ENCODE data around the gene KIF12. TPM values are rescaled to one million over a fixed set of nuclear protein-coding genes. Genes with fewer than 3 reads are reported as not detected.
"Not testable (repeated sequence)": the region's sequence is repeated elsewhere in the genome, so short reads cannot be mapped to it uniquely, and the experiment has no call there.

Gene KIF12
- polyA plus RNA-seq (2013, experiment 1 of 2; ENCODE audit: insufficient read length), result 0.10 TPM
- 1.7 TPM for polyA plus RNA-seq (2013, experiment 2 of 2; ENCODE audit: insufficient read length)

GRCh38 chr9:114098936-114099668, at the start of gene KIF12:
KIF12 (minus strand) TSS chr9:114099292; CDS start chr9:114099276, 16 bp downstream.
- no peak for DNase-seq

GRCh38 chr9:114146735-114147134, 47.6 kb upstream of the KIF12 start:
- DNase-seq, result no peak

DNA sequence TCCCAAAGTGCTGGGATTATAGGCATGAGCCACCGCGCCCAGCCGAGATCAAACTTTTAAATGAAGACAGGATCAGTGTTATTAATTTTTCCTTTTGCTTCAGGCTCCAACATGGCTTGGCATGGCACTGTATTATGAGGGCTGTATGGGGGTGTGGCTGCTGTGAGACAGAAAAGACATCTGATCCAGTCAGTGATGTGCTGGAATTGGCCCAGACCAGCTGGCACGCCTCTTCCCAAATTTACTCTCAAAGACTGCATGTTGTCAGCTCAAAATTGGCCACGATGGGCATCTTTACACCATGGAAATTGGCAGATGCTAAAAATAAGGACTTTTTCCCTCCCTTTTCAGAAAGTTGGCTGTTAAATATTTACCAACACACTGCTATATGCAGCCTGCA, 44.1 kb upstream of the KIF12 start:
- no peak for DNase-seq

GRCh38 chr9:114141553-114142402, 42.7 kb upstream of the KIF12 start:
- DNase-seq, result no peak

DNA sequence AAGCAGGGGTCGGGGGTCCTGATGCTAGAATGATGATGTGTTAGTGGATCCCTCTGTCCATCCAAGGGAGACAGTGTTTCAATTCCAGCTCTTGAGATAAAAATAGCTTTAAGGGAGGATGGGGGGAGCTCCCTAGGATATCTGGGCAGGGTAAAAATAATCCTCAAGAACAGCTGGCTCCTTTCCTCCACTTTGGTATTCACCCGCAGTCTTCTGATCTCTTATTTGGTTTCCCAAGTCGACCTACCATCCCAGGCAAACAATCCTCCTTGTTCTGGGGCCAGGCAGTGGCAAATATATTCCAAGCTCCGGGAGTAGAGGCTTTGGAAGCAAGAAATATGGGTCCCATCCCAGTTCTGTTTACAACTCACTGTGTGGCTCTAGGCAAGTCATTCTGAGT, 41.8 kb upstream of the KIF12 start:
- DNase-seq, result no peak

DNA sequence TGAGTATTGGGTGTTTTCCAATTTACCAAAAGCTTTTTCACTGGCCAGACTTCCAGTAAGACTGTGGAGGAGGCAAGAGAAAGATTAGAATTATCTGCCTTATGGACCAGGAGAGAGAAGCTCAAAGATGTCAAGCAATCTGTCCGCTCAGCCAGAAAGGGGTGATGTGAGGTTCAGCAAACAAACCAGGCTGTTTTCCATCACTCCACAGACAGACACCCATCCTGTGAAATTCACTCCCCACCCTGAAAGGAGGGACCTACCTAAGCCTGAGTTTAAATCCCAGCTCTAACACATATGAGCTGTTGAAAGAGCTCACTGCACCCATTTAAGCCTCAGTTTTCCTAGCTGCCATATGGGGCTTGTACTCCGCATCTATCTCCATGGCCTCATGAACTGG, 41.3 kb upstream of the KIF12 start:
- DNase-seq, result no peak

DNA sequence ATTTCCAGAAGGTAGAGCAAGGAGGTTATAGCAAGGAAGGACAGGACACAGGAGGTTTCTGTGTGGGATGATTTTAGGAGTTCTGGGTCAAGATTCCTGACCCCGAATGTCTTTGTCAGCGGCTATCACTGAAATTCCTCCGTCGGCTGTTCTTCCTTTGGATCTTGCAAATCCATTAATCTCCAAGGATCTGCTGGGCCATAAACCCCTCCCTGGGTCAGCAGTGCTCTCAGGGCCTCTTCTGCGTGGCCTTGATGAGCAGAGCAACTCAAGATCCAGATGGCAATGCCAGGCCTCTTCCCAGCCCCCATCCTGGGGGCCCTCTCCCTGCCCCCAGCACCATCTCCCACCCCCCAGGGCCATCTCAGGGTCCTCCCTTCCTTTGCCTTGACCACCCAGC, 40.0 kb upstream of the KIF12 start:
- DNase-seq, result no peak

GRCh38 chr9:114138552-114138971, 39.5 kb upstream of the KIF12 start:
- no peak for DNase-seq

GRCh38 chr9:114137831-114138230, 38.7 kb upstream of the KIF12 start:
- DNase-seq, result no peak

GRCh38 chr9:114134827-114135396, 35.8 kb upstream of the KIF12 start:
- DNase-seq, result no peak

DNA sequence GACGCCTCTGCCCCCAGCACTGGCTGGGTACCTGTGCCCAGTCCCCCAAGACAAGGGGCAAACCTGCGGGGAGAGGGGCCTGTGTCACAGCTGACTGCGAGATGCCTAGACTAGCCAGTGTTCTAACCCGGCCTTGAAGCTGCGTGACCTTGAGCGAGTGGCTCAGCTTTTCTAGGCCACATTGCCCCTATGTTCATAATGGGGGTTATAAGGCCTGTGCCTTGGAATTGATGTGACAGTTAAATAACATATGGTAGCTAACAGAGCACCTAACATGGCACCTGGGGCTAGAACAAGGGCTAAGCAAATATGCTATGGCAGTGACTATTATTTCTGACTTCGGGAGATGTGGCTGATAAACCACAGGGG, 33.4 kb upstream of the KIF12 start:
- DNase-seq, result no peak

DNA sequence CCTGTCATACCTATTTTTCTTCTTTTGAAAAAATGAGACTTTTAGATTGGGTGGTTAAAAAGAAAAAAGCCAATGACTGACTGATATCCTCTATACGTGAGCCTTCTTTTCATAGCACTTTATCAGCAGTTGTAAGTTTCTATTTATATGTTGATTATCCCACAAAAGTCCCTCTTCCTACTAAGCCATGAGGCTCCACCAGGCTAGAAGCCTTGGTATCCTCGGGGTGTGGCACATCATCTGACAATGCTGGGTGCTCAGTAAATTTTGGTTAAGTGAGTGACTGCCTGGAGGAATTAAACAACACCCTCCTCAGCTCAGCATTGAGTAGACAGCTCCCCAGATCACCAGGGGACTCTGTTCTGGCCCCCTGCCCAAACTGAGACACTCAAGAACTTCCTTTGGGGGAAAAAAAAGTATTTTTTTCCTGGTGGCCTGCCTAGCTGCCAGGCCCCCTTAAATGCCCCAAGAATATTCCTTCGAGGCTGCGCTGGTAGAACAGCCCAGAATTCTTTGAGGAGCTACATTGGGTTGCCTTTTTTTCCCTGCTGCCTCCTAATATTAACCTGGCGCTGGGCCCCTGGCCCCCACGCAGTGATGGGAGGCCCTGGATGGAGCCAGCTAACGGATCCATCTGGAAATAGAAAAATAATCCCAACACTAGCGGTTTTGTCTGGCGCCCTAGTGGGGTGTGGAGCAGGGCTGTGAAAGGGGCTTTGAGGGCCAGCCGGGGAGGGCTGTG, 32.9 kb upstream of the KIF12 start:
- no peak for DNase-seq

DNA sequence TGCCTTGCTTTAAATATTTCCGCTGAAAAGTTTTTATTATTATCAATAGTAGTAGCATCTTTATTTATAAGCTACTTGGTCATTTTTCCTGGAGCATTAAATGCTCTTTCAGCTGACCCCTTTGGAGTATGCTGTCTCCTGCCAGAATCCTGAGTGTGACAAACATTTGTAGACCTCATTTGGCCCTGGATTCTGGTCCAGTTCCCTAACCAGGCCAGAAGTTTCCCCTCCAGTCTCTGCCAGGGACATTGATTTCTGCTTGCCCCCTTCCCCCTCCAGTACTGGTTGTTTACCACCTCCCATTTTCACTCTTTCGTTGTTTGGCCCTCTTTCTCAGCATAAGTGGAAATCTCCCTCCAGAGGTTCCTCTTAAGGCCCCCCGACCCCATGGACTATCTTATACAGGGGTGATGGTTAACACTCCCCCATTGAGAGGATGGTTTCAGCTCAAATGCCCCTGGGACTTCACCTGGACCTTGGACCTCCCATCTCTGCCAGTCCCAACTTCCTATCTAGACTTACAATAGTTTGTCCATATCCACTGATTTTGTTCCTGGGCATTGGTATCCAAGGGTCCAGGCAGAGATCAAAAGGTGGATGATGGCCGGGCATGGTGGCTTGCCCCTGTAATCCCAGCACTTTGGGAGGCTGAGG, 31.7 kb upstream of the KIF12 start:
- no peak for DNase-seq

- DNase-seq, result no peak
Observed at GRCh38 chr9:114130141-114130540, 31.0 kb upstream of the KIF12 start.

DNA sequence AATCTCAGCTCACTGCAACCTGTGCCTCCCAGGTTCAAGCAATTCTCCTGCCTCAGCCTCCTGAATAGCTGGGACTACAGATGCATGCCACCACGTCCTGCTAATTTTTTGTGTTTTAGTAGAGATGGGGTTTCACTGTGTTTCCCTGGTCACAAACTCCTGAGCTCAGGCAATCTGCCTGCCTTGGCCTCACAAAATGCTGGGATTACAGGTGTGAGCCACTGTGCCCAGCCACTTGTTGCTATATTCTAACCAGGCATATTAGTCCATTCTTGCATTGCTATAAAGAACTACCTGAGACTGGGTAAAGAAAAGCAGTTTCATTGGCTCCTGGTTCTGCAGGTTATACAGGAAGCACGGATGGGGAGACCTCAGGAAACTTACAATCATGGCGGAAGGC, 29.7 kb upstream of the KIF12 start:
- not testable (repeated sequence) for DNase-seq

DNA sequence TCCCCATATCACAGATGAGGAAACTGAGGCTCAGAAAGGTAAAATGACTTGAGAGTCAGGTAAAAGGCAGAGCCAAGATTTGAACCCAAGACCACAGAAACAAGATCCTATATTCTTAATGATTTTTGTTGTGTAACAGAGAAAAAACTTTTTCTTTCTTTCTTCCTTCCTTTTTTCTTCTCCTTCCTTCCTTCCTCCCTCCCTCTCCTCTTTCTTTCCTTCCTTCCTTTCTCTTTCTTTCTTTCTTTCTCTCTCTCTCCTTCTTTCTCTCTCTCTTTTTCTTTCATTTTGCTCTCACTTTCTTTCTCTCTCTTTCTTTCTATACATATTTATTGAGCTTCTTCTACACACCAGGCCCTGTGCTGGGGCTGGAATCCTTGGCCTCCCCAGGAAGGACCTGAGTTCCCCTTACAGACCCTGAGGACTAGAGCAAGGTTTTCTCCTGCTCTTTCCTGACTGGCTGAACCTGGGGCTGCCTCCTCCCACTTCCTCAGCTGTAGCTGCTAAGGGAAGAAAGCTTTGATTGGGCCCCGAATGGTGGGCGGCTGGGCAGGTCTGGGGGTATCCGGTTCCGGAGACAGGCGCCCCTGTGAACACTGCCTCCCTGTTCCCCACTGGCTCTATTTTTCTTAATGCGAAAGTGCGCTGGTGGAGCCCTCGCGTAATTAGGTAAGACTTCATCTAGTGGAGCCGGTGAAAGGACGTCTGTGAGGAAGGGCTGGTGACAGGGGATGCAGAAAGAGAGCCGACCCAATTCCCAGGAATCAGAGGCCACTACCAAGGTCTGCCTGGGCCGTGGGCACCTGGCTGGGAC, 27.4 kb upstream of the KIF12 start:
- DNase-seq, result no peak

DNA sequence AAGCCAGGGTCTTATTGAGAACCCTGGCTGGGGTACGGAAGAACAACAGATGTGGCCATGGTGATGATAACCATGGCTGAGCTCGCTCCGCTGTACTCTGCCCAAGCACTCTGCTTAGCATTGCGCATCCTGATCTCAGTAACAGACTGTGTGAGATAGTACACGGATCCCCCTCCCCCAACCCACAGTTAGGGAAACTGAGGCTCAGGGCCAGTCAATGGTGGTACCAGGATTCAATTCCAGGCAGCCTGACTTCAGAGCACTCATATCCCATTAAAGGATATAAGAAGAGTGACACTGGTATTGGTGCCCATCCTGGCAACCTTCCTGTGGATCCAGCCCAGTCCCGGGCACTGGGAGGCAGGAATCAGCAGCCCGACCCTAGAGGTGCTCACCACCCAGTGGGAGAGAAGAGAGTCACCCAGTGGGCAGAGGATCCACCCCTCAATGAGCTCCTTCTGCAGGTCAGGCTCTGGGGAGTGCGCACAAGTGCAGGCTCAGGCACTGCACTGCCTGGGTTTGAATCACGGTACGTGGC, 26.5 kb upstream of the KIF12 start:
- DNase-seq, result no peak

DNA sequence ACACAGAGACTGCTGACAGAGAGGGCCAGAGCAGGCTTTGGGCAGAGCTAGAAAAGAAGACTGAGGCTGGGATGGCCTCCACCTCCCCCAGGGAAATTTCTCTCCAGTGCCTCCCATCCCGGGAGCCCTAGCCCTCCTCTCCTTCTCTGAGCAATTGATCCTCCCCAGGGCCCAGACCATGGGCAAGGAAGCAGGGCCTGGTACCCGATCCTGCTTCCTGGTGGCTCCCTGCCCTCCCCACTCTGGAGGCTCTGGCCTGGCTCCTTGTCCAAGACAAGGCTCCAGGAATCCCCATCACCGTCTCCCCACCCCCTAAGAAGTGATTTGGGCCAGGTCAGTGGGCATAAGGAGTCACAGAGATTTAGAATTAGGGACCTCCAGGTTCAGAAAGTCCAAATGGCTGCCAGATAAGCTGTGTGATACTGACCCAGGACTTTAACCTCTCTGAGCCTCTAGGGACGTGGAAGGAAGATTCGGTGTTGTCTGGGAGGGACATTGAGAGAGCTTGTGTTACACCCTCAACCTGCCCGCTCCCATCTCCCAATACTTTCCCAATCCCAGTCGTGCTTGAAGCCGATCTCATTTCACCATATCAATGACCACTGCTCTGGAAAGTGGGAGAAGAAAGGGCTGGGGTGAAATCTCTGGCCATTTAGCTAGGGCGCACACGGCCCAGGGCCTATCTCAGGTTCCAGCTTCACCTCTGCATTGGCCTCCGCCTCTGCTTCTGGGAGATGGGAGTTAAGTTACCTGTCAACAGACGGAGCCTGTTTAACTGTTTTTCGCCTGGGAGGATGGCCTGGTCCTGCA, 25.8 kb upstream of the KIF12 start:
- no peak for DNase-seq

- DNase-seq, result no peak
Observed at GRCh38 chr9:114124138-114124537, 25.0 kb upstream of the KIF12 start.

Data from fibroblast of skin of scalp (primary cell).